Measurements from ENCODE around the gene NPM3. TPM values are rescaled to one million over a fixed set of nuclear protein-coding genes. Genes with fewer than 3 reads are reported as not detected.

NPM3 gene
- total and polyA plus RNA-seq, 2 of the 13 experiments (the other 11 are each of a cell fraction or from before 2014, with no cell fraction given) = 47.6 to 129 TPM

DNA sequence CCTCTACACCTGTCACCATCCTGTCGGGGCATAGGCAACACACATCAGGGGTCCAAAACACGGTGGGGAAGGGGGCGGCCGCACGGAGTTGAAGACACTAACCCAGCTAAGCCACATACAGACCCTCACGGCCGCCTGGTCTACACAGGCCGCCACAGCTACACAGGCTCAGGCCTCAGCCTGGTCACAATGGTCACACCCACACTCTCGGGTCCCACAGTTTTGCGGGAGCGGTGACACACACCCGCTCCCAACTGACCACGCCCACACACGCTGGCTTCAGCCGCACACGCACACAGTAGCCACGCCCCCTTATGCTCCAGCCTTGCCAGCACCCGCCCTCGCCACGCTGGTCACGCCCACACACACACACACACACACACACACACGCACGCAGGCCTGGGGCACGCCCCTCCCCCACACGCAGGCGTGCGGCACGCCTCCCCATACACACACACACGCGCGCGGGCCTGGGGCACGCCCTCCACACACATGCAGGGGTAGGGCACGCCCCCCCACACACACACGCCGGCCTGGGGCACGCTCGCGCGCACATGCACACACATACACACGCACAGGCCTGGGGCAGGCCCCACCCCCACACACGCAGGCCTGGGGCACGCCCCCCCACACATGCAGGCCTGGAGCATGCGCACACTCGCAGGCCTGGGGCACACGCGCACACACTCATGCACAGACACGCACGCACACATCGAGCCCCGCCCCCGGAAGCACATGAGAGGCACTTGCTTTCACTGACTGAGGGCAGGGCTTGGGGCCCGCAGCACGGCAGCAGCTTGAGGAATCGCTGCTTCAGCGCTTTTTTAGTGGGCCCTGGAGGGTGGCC is 47.3 kb upstream of the NPM3 start:
- TF ChIP-seq HNRNPLL (IDR thresholded peaks at IDR 0.05; ENCODE audit: low read depth, low read length, poor library complexity, severe bottlenecking) (peak; percentile 52), RBM22 (optimal IDR thresholded peaks at IDR 0.05; ENCODE audit: low read length) (peak; percentile 14), POLR2A (IDR thresholded peaks at IDR 0.05; ENCODE audit: insufficient read depth in 1 of 2, low read depth in 2 of 2, low read length in 2 of 2) (0 out of 4 replicates have a peak, but pooled peaks of 1 of the 2 experiments have one; percentile 22), POGZ (CRISPR knock-in tag; IDR thresholded peaks at IDR 0.05) (no peak), RBFOX2 (IDR thresholded peaks at IDR 0.05; ENCODE audit: low read depth, low read length) (peak; percentile 22; the same call in 1 of the 2 replicates), MAFF (IDR thresholded peaks at IDR 0.05; ENCODE audit: low read depth, low read length) (peak; percentile 63; the same call in 1 of the 2 replicates), ZNF609 (CRISPR knock-in tag; IDR thresholded peaks at IDR 0.05; ENCODE audit: borderline replicate concordance) (no peak), MAFK (conservative IDR thresholded peaks at IDR 0.05 in 1 of 2, IDR thresholded peaks at IDR 0.05 in 1 of 2; ENCODE audit: low read length in 2 of 2) (peak; percentile 55 to 75), AGO2 (optimal IDR thresholded peaks at IDR 0.05; ENCODE audit: low read depth, low read length) (peak; percentile 83)
- in situ Hi-C loops (cut with HindIII; ENCODE audit: extremely low pct_ligation_motif_present, low pct_unique_long_range_greater_than_20kb) = no loop called here
- CTCF ChIA-PET (ENCODE audit: low intra/inter-chr PET ratio, low total read pairs) = no interaction called here
- H3K36me3 ChIP-seq (replicated peaks in 1 of 2; ENCODE audit: control insufficient read depth in 1 of 2, insufficient read depth in 2 of 2, low read length in 2 of 2) = 0 out of 5 replicates have a peak, but pooled peaks cover 0 to 4% of the 10 kb centered on the region in 2 experiments
- H3K79me2 ChIP-seq (ENCODE audit: insufficient read depth, low read length) = no peaks in the 10 kb centered on the region
- POLR2A ChIA-PET = no interaction called here
- WGBS (ENCODE audit: low lambda C conversion rate) = 91% methylated on average over 34 of the region's 56 CpGs
- H3K9ac ChIP-seq (ENCODE audit: insufficient read depth, low read depth, low read length) = no peak overlapping the region
- BruUV-seq (replicated peaks) = no TSS peak
- FAIRE-seq (no peak), ATAC-seq (no peak; the same call in 2 of the 3 replicates), DNase-seq (ENCODE audit: low spot score) (no peak)
- no peak overlapping the region for H3K4me2 ChIP-seq (ENCODE audit: low read depth, low read length)
- intact Hi-C loops (cut with micrococcal nuclease; ENCODE audit: unreplicated experiment) = no loop called here
- no peak overlapping the region for H2AFZ ChIP-seq (ENCODE audit: low read length)
- H3K4me3 ChIP-seq (replicated peaks in 1 of 3; ENCODE audit: insufficient read depth in 1 of 3, low read depth in 2 of 3, low read length in 3 of 3) = no peak overlapping the region
- no peaks in the 10 kb centered on the region for H3K9me3 ChIP-seq (ENCODE audit: low read length)
- H3K4me1 ChIP-seq (ENCODE audit: insufficient read depth, low read length) = no peaks in the 10 kb centered on the region
- no peaks in the 10 kb centered on the region for H3K27me3 ChIP-seq (ENCODE audit: control insufficient read depth in 1 of 2, insufficient read depth in 2 of 2, low read length in 2 of 2)
- no peak overlapping the region for H3K27ac ChIP-seq (ENCODE audit: extremely low read length, insufficient read depth, low read length)
- H4K20me1 ChIP-seq (ENCODE audit: insufficient read depth, low read length) = no peaks in the 10 kb centered on the region

Data from HepG2 (cell line).